Esophagus (tissue), 2 donors: ENCODE measurements around the gene HLA-DQA2. TPM values are rescaled to one million over a fixed set of nuclear protein-coding genes. Genes with fewer than 3 reads are reported as not detected.
"Not testable (repeated sequence)": the region's sequence is repeated elsewhere in the genome, so short reads cannot be mapped to it uniquely, and the experiment has no call there.

Experiments used
- H3K27ac ChIP-seq, 2 donors: one replicate each; pipeline ENCODE4 v1.5.1; 2013; ENCODE audit warnings: low read depth in 2 of 2, mild to moderate bottlenecking in 2 of 2, inconsistent platforms in 1 of 2, low read length in 1 of 2, moderate library complexity in 1 of 2
- H3K27me3 ChIP-seq, 2 donors: one replicate each; pipeline ENCODE4 v1.6.1; 2013; ENCODE audit warnings: low read length in 2 of 2, control low read depth in 1 of 2, mild to moderate bottlenecking in 1 of 2; ENCODE audit not compliant: insufficient read depth in 2 of 2, control insufficient read depth in 1 of 2
- H3K36me3 ChIP-seq, 2 donors: one replicate each; pipeline ENCODE4 v1.6.1; 2013; ENCODE audit warnings: low read length in 1 of 2; ENCODE audit not compliant: control insufficient read depth in 2 of 2, insufficient read depth in 2 of 2
- H3K4me1 ChIP-seq, 2 donors: one replicate each; pipeline ENCODE4 v1.6.1; 2013; ENCODE audit warnings: low read length in 1 of 2; ENCODE audit not compliant: control insufficient read depth in 2 of 2, insufficient read depth in 2 of 2
- H3K4me3 ChIP-seq, 2 donors: one replicate each; pipeline ENCODE4 v1.5.1; 2013; ENCODE audit warnings: low read length in 2 of 2, mild to moderate bottlenecking in 2 of 2, low read depth in 1 of 2, moderate library complexity in 1 of 2
- H3K9me3 ChIP-seq, 2 donors: one replicate each; pipeline ENCODE4 v1.6.1; 2013; ENCODE audit warnings: mild to moderate bottlenecking in 2 of 2, low read depth in 1 of 2, low read length in 1 of 2, moderate library complexity in 1 of 2; ENCODE audit not compliant: control insufficient read depth in 2 of 2, insufficient read depth in 1 of 2
- WGBS, 2 donors: extraction: QIAGEN DNeasy Blood & Tissue Kit; methylation state at CpG; one replicate each; pipeline ENCODE4 v1.1.7; 2013; 5-methylcytosine and 5-hydroxymethylcytosine counted together
- polyA plus RNA-seq, 2 donors: library from polyadenylated mRNA; stranded (reverse); fragments of 200-250 nt; gene quantifications; one replicate each; pipeline ENCODE4 v1.2.3, GENCODE V29; 2013
- donor health status: healthy with polysubstance abuse.
- donor health status: Bipolar disorder and iron deficiency.

HLA-DQA2 gene
- polyA plus RNA-seq, 2 donors, result 0.24 TPM; not detected in 1

DNA sequence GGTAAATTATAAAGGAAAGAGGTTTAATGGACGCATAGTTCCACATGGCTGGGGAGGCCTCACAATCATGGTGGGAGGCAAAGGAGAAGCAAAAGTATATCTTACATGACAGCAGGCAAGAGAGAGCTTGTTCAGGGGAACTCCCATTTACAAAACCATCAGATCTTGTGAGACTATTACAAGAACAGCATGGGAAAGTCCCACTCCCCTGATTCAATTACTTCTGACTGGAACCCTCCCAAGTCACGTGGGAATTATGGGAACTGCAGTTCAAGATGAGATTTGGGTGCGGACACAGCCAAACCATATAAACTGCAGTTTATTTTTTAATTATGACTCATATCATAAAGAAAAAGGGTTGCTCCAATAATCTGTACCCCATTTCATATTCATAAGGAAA lies 22.3 kb upstream of the HLA-DQA2 start:
- Histone ChIP-seq H3K9me3 (no peaks in the 10 kb centered on the region), H3K27me3 (no peaks in the 10 kb centered on the region), H3K4me3 (no peak overlapping the region), H3K4me1 (no peaks in the 10 kb centered on the region), H3K36me3 (no peaks in the 10 kb centered on the region), H3K27ac (no peak overlapping the region)
- 40 to 50% methylated on average over 3 of the region's 3 CpGs for WGBS, 2 donors

DNA sequence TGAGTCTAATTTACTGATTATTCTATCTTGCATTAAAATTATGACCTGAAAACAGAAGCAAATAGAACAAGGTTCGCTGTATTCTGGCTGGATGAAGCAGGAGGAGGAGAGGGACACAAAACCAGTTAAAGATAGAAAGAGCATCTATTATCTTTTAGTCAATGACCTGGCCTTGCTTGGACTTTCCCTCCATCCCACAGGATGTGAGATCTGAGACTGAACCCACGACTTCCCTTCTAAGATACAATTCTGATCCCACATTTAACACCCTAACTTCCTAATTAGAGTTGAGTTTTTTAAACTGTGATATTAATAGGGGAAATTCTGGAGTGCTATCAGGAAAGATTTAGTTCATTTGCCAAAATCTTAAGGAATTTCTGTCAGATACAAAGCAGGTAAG lies 3.1 kb upstream of the HLA-DQA2 start:
- no peaks in the 10 kb centered on the region for H3K4me1 ChIP-seq
- H3K9me3 ChIP-seq, result no peaks in the 10 kb centered on the region
- H3K27me3 ChIP-seq, result peaks cover 0 to 4% of the 10 kb centered on the region in 2 donors
- 58 to 62% methylated on average over 2 of the region's 2 CpGs for WGBS, 2 donors
- no peak overlapping the region for H3K4me3 ChIP-seq
- no peaks in the 10 kb centered on the region for H3K36me3 ChIP-seq
- no peak overlapping the region for H3K27ac ChIP-seq

DNA sequence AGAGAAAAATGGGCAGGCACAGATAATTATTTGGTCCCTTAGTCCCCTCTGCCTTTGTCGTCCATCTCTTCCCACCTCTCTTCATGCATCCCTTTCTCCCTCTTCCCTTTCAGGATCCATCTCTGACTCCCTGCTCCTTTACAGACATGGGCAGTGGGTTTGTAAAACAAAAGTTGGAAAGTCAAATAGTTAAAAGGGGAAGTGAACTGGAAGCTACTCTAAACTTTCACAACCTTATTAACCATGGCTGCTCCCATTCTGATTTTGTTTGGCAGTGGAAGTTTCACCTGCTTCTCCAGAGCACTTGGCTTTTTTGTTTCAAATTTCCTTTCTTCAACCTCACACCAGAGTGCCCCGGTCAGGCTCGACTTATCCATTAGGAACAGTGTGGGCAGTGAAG lies 1.2 kb downstream of the HLA-DQA2 start:
- no peaks in the 10 kb centered on the region for H3K9me3 ChIP-seq
- H3K4me3 ChIP-seq, result no peak overlapping the region
- WGBS, 2 donors, result 87 to 90% methylated on average over 3 of the region's 3 CpGs
- no peaks in the 10 kb centered on the region for H3K27me3 ChIP-seq
- H3K36me3 ChIP-seq, result no peaks in the 10 kb centered on the region
- H3K4me1 ChIP-seq, result no peaks in the 10 kb centered on the region
- no peak overlapping the region for H3K27ac ChIP-seq

DNA sequence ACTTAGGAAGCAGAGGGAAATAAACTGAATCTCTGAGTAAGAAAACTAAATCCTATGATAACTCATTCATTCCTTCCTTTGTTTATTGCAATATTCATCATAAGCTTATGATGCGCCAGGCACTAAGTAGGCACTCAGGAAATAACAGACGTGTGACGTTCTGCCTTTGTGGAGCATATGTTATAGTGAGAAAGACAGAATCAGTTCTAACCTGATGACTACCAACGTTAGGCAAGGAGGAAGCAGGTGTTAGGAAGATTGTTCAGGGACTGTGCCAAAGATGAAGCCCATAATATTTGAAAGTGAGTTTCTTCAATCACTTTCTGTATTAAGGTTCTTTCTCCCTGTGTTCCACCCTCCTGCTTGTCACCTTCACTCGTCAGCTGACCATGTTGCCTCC lies 3.6 kb downstream of the HLA-DQA2 start:
- 40 to 46% methylated on average over 5 of the region's 5 CpGs for WGBS, 2 donors
- no peaks in the 10 kb centered on the region for H3K36me3 ChIP-seq
- no peaks in the 10 kb centered on the region for H3K4me1 ChIP-seq
- no peaks in the 10 kb centered on the region for H3K27me3 ChIP-seq
- no peak overlapping the region for H3K27ac ChIP-seq
- H3K4me3 ChIP-seq, result no peak overlapping the region
- H3K9me3 ChIP-seq, result no peaks in the 10 kb centered on the region

DNA sequence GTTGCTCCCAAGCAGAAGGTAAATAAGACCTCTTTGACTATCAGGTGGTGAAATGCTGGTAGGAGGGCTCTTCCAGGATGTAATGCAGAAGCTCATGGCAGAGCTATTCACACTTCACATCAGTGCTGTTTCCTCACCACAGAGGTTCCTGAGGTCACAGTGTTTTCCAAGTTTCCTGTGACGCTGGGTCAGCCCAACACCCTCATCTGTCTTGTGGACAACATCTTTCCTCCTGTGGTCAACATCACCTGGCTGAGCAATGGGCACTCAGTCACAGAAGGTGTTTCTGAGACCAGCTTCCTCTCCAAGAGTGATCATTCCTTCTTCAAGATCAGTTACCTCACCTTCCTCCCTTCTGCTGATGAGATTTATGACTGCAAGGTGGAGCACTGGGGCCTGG lies 4.5 kb downstream of the HLA-DQA2 start:
- H3K4me1 ChIP-seq, H3K27ac ChIP-seq, H3K9me3 ChIP-seq, H3K4me3 ChIP-seq, H3K36me3 ChIP-seq, H3K27me3 ChIP-seq: not testable (repeated sequence)
- whole genome bisulfite sequencing, 2 donors, result 60 to 71% methylated on average over 1 of the region's 1 CpG

DNA sequence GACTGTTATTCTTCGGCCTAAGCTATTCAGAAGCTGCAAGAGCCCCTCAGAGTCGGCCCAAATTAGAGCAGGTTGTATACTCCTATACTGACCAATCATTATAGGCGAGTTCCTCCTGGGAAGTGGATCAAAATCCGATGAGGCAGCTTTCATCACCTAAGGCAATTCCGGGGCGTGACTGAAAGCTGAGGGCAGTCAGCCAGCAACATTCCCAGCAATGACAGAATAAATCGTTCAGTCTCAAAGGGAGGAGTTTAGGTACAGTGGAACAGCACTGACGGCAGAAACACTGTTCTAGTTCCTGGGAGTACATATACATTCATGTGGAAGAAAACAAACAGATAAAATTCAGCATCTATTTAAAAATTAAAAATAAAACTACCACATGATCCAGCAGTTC lies 11.4 kb downstream of the HLA-DQA2 start:
- Histone ChIP-seq H3K27ac (no peak overlapping the region), H3K27me3 (peaks cover 0 to 3% of the 10 kb centered on the region in 2 donors), H3K9me3 (no peaks in the 10 kb centered on the region), H3K4me1 (no peaks in the 10 kb centered on the region), H3K4me3 (no peak overlapping the region), H3K36me3 (no peaks in the 10 kb centered on the region)
- WGBS, 2 donors, result 33 to 40% methylated on average over 8 of the region's 8 CpGs

DNA sequence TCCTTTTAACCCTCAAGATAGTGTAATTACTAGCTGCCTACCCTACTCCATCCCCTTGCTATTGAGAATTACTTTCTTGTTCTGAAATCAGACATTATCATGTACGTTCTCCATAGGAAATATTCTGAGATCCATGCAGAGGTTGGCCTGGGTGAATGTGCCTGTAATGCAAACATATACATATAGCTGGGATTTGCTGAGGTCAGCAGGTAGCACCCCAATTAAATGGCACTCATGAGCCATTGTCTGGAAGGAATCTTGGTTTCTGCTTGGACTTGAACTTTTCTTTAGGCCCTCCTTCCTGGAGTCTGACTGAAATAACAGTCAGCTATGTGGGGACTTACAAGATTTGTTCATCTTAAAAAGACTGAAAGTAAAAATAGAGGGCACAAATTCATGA lies 18.5 kb downstream of the HLA-DQA2 start:
- Histone ChIP-seq H3K27ac (no peak overlapping the region), H3K36me3 (no peaks in the 10 kb centered on the region), H3K9me3 (no peaks in the 10 kb centered on the region), H3K4me3 (no peak overlapping the region), H3K4me1 (no peaks in the 10 kb centered on the region), H3K27me3 (peaks cover 0 to 4% of the 10 kb centered on the region in 2 donors)
- WGBS, 2 donors, result 81 to 84% methylated on average over 1 of the region's 1 CpG

DNA sequence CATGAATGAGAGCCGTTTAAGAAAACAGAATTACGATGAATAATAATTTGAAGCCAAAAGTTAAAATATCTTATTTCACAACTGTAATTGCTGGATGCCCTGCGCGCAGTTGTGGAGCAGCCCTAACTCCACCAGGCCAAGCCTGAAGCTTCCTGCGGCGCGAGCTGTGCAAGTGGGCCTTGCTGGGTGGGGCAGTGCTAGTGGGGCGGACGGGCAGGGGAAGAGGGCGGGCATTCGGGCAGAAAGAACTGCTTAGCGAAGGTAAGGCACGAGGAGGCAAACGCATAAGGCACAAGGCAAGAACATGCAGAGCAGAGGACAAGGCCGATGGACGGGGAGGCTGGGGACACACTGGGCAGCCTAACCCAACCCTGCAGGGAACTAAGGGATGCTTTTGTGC lies 19.9 kb downstream of the HLA-DQA2 start:
- H3K27me3 ChIP-seq, result peaks cover 0 to 4% of the 10 kb centered on the region in 2 donors
- no peaks in the 10 kb centered on the region for H3K4me1 ChIP-seq
- no peak overlapping the region for H3K27ac ChIP-seq
- H3K9me3 ChIP-seq, result no peaks in the 10 kb centered on the region
- WGBS, 2 donors, result 90 to 91% methylated on average over 16 of the region's 16 CpGs
- no peaks in the 10 kb centered on the region for H3K36me3 ChIP-seq
- no peak overlapping the region for H3K4me3 ChIP-seq

DNA sequence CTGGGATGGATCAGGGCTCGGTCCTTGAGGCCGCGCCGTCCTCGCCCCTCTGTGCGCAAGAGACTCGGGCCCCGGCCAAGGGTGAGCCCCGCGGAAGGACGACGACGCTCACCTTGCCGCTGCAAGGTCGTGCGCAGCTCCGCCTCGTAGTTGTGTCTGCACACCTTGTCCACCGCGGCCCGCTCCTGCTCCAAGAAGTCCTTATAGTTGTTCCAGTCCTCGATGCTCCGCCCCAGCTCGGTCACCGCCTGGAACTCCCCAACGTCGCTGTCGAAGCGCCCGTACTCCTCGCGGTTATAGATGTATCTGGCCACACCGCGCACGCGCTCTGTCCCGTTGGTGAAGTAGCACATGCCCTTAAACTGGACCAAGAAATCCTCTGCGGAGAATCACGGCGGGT lies 20.4 kb downstream of the HLA-DQA2 start:
- H3K27me3 ChIP-seq, result peaks cover 0 to 4% of the 10 kb centered on the region in 2 donors
- no peaks in the 10 kb centered on the region for H3K9me3 ChIP-seq
- 51 to 67% methylated on average over 37 to 40 of the region's 40 CpGs for WGBS, 2 donors
- H3K4me3 ChIP-seq, result no peak overlapping the region
- H3K36me3 ChIP-seq, result no peaks in the 10 kb centered on the region
- H3K27ac ChIP-seq, result no peak overlapping the region
- H3K4me1 ChIP-seq, result no peaks in the 10 kb centered on the region

DNA sequence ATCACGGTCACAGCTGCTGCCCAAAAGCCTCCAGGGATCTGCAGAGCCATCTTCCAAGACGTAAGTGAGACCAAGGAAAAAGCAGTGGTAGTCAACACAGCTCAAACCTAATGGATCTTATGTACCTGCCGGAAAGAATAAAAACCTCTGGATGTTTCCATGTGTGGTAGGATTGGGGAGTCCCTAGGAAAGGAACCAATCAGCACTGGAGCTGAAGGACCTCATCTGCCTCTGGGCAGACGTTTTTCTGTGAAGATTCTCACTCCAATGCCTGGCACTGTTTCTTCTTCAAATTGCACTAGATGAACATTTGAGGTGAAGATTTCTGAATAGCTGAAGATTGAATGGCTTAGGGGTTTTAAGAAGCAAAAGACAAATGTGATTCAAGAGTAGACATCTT lies 22.2 kb downstream of the HLA-DQA2 start, which contains the start of gene HLA-DQB2:
TSS of gene HLA-DQB2 (minus strand) at position 112 of the 400 bp plus-strand sequence. CDS start at position 50, 62 bp downstream.
- WGBS, 2 donors, result 49 to 56% methylated on average over 4 of the region's 4 CpGs
- H3K4me3 ChIP-seq, result no peak within 1 kb of the TSS
- peaks cover 0 to 4% of the 10 kb centered on the region in 2 donors for H3K27me3 ChIP-seq
- no peaks in the 10 kb centered on the region for H3K36me3 ChIP-seq
- no peaks in the 10 kb centered on the region for H3K4me1 ChIP-seq
- no peak within 1 kb of the TSS for H3K27ac ChIP-seq
- H3K9me3 ChIP-seq, result no peaks in the 10 kb centered on the region
